Calu3 (cell line): ENCODE data around the gene PSMF1. TPM values are rescaled to one million over a fixed set of nuclear protein-coding genes. Genes with fewer than 3 reads are reported as not detected.
A peak's percentile ranks its signal among the peaks of the same experiment; 100 is the strongest.

ENCODE experiments used
- BruUV-seq: library from RNA; stranded (reverse); fragments of 400-500 nt; replicated peaks from 2 replicates; lab custom pipeline; 2021; lab: Mats Ljungman, UMichigan
- CTCF ChIA-PET: fragments of 300-600 bp; sonication (Branson Sonifier 250); formaldehyde crosslinking; loops from one replicate; lab custom pipeline; 2022; ENCODE audit warnings: antibody characterized with exemption; lab: Charles Lee
- DNase-seq: peaks from one replicate; pipeline ENCODE4 v3.0.0; 2022
- H3K27ac Mint-ChIP-seq: one replicate; pipeline ENCODE4 v1.8.0; 2022; ENCODE audit warnings: mixed read lengths; ENCODE audit not compliant: unreplicated experiment
- H3K27me3 Mint-ChIP-seq: one replicate; pipeline ENCODE4 v1.8.0; 2022; ENCODE audit warnings: mixed read lengths; ENCODE audit not compliant: unreplicated experiment
- H3K36me3 Mint-ChIP-seq: one replicate; pipeline ENCODE4 v1.8.0; 2022; ENCODE audit warnings: mild to moderate bottlenecking, moderate library complexity, mixed read lengths; ENCODE audit not compliant: insufficient read depth, unreplicated experiment
- H3K4me1 Mint-ChIP-seq: one replicate; pipeline ENCODE4 v1.8.0; 2022; ENCODE audit warnings: mild to moderate bottlenecking, low read depth, mixed read lengths; ENCODE audit not compliant: unreplicated experiment
- H3K4me3 Mint-ChIP-seq: one replicate; pipeline ENCODE4 v1.8.0; 2022; ENCODE audit warnings: mild to moderate bottlenecking, low read depth, moderate library complexity, mixed read lengths; ENCODE audit not compliant: unreplicated experiment
- H3K9me3 Mint-ChIP-seq: one replicate; pipeline ENCODE4 v1.8.0; 2022; ENCODE audit warnings: low read depth, mixed read lengths; ENCODE audit not compliant: unreplicated experiment
- CTCF ChIP-seq: fragments of 200-600 bp; IDR thresholded peaks from one replicate; pipeline ENCODE4 v1.8.0; 2022; ENCODE audit warnings: antibody characterized with exemption; ENCODE audit not compliant: unreplicated experiment
- intact Hi-C: fragments of 100-400 bp; cut with micrococcal nuclease; formaldehyde crosslinking; loops from one replicate; pipeline ENCODE4 v1.10.0; 2022; ENCODE audit not compliant: unreplicated experiment
- total RNA-seq: library from RNA; stranded (reverse); gene quantifications from 2 replicates; pipeline ENCODE4 v1.2.3, GENCODE V29; 2022

The PSMF1 gene
- total RNA-seq, 1 experiment from 2014 or later = 112 TPM

DNA sequence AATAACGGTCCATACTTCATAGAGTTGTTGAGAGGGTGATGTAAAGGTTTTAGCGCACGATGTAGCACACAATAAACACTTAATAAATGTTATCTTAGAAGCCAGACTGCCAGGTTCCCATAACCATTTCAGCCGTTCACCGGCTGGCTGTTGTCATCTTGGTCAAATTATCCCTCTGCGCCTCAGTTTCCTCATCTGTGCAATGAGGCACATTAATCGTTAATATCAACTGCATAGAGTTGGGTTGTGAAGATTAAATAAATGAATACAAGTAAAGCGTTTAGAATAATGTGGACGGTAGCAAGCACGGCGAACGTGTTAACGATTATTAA, 432 bp upstream of the PSMF1 start:
- no peak for DNase-seq
- intact Hi-C loops = no loop called here
- no peak for TF ChIP-seq CTCF
- BruUV-seq = TSS peak; percentile 90
- Mint-ChIP-seq H3K36me3 (peaks cover 32% of the 10 kb centered on the region), H3K4me3 (peak overlapping the region; percentile 82), H3K27ac (peak overlapping the region; percentile 56), H3K4me1 (peaks cover 42% of the 10 kb centered on the region), H3K9me3 (no peaks in the 10 kb centered on the region), H3K27me3 (no peaks in the 10 kb centered on the region)
- CTCF ChIA-PET = no interaction called here

DNA sequence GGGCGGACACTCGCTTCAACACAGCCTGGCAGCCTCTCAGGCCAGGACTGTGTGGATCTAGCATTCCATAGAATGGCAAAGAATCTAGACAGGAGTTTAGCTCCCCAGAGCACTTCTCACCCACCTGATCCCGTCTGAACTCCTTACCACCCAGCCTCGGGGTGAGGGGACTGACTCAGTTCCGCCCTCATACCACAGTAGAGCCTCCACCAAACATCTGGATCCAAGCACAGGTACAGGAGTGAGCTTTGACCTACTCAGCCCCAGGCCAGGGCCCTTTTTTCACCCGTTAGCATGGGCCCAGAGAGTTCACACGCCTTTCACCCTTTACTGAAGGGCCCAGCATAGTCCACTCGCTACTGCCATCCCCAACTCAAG, 715 bp downstream of the PSMF1 start:
- Mint-ChIP-seq H3K27ac (peak overlapping the region; percentile 89), H3K4me3 (peak overlapping the region; percentile 82), H3K9me3 (no peaks in the 10 kb centered on the region), H3K27me3 (no peaks in the 10 kb centered on the region), H3K4me1 (peaks cover 42% of the 10 kb centered on the region), H3K36me3 (peaks cover 32% of the 10 kb centered on the region)
- CTCF ChIA-PET = interaction anchor here (1.2 kb wide), 1 partner anchor 65 kb away, joined by 4 read pairs; no protein-coding TSS in a partner anchor
- no TSS peak for BruUV-seq
- intact Hi-C loops = no loop called here
- DNase-seq = no peak
- no peak for TF ChIP-seq CTCF

DNA sequence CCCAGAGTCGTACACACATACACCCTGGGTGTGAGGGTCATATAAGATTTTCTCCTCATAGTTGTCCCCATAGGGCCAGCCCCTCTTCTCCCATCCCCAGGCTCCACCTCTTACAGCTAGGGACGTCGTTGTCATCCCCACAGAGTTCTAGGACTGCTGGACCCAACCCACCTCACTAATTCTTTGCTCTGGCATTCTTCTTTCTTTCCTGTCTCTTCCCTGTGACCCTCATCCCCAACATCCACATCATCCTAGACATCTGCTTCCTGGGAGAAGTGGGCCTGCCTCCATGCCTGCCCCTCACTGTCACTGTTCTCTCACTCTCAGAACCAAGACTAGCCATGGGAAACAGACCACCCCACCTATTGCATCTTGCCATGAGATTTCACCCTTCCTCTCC, 1.1 kb downstream of the PSMF1 start:
- Mint-ChIP-seq H3K9me3 (no peaks in the 10 kb centered on the region), H3K27me3 (no peaks in the 10 kb centered on the region), H3K36me3 (peaks cover 32% of the 10 kb centered on the region), H3K4me3 (peak overlapping the region; percentile 82), H3K27ac (peak overlapping the region; percentile 89), H3K4me1 (peaks cover 42% of the 10 kb centered on the region)
- intact Hi-C loops = no loop called here
- TF ChIP-seq CTCF = no peak
- CTCF ChIA-PET = interaction anchor here (1.2 kb wide), 1 partner anchor 65 kb away, joined by 4 read pairs; no protein-coding TSS in a partner anchor
- no TSS peak for BruUV-seq
- no peak for DNase-seq

- Mint-ChIP-seq H3K4me3 (peak overlapping the region; percentile 24), H3K27ac (no peak overlapping the region), H3K36me3 (peaks cover 36% of the 10 kb centered on the region), H3K9me3 (no peaks in the 10 kb centered on the region), H3K27me3 (no peaks in the 10 kb centered on the region), H3K4me1 (peaks cover 42% of the 10 kb centered on the region)
- DNase-seq = no peak
- CTCF ChIA-PET = interaction anchor here (0.7 kb wide), 1 partner anchor 340 kb away, joined by 5 read pairs; no protein-coding TSS in a partner anchor
- BruUV-seq = no TSS peak
- no peak for TF ChIP-seq CTCF
- intact Hi-C loops = no loop called here
These were observed 3.0 kb downstream of the PSMF1 start for GRCh38 chr20:1121429-1121828.
